ENCODE measurements around the gene OSBP2.

OSBP2 gene

DNA sequence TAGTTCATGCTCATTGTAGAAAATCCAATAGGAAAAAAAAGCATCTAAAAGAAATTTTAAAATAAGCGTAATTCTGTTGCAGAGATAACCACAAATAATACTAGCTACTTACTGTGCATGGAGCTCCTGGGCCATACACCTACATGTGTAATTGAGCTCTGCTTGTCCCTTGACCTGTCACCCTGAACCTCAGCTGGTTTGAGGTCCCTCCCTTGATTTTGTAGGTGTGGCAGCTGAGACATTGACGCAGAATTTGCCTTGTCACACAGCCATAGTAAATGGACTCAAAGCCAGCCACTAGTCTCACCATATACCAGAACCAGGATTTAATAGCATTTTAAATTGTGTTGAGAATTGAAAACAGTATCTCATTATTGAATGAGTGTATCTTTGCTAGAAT, 138.6 kb downstream of the OSBP2 start:
- CTCF ChIA-PET = no interaction called here
- no peak for DNase-seq (ENCODE audit: extremely low spot score)
- TF ChIP-seq CTCF (IDR thresholded peaks at IDR 0.05; ENCODE audit: control extremely low read depth, extremely low read depth, low read depth, missing control alignments) = no peak
- POLR2A ChIA-PET = no interaction called here

DNA sequence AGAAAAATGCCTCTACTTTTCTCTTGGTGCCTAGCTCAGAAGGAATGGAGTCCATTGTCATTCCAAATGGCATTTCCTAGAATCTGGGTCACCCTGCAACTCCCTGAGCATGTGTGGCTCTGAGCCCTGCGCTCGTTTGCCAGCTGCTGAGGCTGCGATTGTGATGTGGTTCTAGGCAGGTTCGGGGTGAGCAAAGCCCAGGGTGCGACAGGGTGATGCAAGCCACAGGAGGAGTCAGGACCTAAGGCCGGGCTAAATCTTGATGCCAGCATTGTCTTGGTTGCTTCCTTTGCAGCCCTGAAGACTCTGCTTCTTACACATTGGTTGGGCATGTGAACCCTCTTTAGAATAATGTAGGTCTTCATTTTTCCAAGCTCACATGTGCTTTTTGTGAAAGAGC, 142.9 kb downstream of the OSBP2 start:
- ChIA-PET CTCF (no interaction called here), POLR2A (no interaction called here)
- no peak for TF ChIP-seq CTCF (IDR thresholded peaks at IDR 0.05; ENCODE audit: control extremely low read depth, extremely low read depth, low read depth, missing control alignments)
- no peak for DNase-seq (ENCODE audit: extremely low spot score)

- DNase-seq (ENCODE audit: extremely low spot score) = no peak
- ChIA-PET CTCF (no interaction called here), POLR2A (no interaction called here)
- no peak for TF ChIP-seq CTCF (IDR thresholded peaks at IDR 0.05; ENCODE audit: control extremely low read depth, extremely low read depth, low read depth, missing control alignments)
Measured at GRCh38 chr22:30838111-30838510, 143.4 kb downstream of the OSBP2 start.

DNA sequence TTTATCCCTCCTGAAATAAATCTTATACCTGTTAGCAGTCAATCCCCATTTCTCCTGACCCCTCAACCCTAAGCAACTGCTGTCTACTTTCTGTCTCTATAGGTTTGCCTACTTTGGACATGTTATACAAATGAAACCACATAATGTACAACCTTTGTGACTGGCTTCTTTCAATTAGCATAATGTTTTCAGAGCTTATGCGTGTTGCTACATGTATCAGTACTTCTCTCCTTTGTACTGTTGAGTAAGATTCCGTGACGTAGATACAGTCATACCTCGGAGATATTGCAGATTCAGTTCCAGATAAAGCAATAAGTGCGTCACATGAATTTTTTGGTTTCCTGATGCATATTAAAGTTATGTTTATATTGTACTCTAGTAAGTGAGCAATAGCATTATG, 146.6 kb downstream of the OSBP2 start:
- no peak for TF ChIP-seq CTCF (IDR thresholded peaks at IDR 0.05; ENCODE audit: control extremely low read depth, extremely low read depth, low read depth, missing control alignments)
- ChIA-PET POLR2A (no interaction called here), CTCF (no interaction called here)
- DNase-seq (ENCODE audit: extremely low spot score) = no peak

GRCh38 chr22:30843245-30843644, 148.6 kb downstream of the OSBP2 start:
- TF ChIP-seq CTCF (IDR thresholded peaks at IDR 0.05; ENCODE audit: control extremely low read depth, extremely low read depth, low read depth, missing control alignments) = no peak
- POLR2A ChIA-PET = interaction anchor here (0.7 kb wide), 1 partner anchor 29 kb away, joined by 6 read pairs; no protein-coding TSS in a partner anchor
- no peak for DNase-seq (ENCODE audit: extremely low spot score)
- CTCF ChIA-PET = interaction anchor here (0.9 to 1.6 kb wide), 3 partner anchors 17 to 88 kb away, joined by 3 read pairs; no protein-coding TSS in a partner anchor

DNA sequence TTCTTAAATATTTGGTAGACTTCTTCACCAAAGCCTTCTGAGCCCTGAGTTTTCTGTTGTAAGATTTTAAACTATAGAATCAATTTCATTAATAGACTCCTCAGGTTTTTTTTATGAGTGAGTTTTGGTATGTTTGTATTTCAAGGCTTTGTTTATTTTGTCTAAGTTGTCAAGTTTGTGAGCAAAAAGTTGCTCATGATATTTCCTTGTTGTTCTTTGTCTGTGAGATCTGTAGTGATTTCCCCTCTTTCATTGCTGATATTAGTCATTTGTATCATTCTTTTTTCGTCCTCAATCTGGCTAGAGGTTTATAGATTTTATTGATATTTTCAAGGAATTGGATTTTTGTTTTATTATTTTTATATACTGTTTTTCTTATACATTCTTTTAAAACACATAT, 152.9 kb downstream of the OSBP2 start:
- POLR2A ChIA-PET = no interaction called here
- no peak for TF ChIP-seq CTCF (IDR thresholded peaks at IDR 0.05; ENCODE audit: control extremely low read depth, extremely low read depth, low read depth, missing control alignments)
- CTCF ChIA-PET = no interaction called here
- DNase-seq (ENCODE audit: extremely low spot score) = no peak

DNA sequence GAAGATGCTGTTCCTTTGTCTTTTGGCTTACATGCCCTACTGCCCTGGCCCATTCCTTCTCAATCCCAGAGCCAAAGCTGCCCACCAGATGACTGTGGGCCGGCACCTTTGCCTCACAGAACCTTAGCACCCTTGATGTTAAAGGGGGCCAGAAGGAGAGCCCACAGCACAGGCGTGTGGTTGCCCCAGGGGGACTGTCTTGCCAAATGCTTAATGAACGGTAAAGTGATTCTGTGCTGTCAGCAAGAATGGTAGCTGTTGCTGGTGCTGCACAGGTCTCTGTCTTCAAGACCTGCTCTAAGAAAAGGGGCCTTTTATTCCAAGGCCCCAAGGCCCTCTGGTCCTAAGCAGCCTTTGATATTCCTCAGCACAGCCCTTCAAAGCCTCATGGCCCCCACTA, 160.6 kb downstream of the OSBP2 start:
- no peak for DNase-seq (ENCODE audit: extremely low spot score)
- CTCF ChIA-PET = no interaction called here
- POLR2A ChIA-PET = no interaction called here
- TF ChIP-seq CTCF (IDR thresholded peaks at IDR 0.05; ENCODE audit: control extremely low read depth, extremely low read depth, low read depth, missing control alignments) = no peak

All from GM10248 (cell line).